Nephron progenitor cell (in vitro differentiated cells): ENCODE data around the gene SIRPG.

Experiments used
- DNase-seq: peaks from one replicate; pipeline ENCODE4 v3.0.0; 2021
- H3K27ac Mint-ChIP-seq: 2 replicates; pipeline ENCODE4 v1.8.0; 2021; ENCODE audit warnings: mild to moderate bottlenecking, moderate library complexity, mixed read lengths
- H3K27me3 Mint-ChIP-seq: 2 replicates; pipeline ENCODE4 v1.8.0; 2021; ENCODE audit warnings: mild to moderate bottlenecking, low read depth, mixed read lengths; ENCODE audit not compliant: poor library complexity
- H3K36me3 Mint-ChIP-seq: 2 replicates; pipeline ENCODE4 v1.8.0; 2021; ENCODE audit warnings: low read depth, mixed read lengths
- H3K4me1 Mint-ChIP-seq: 2 replicates; pipeline ENCODE4 v1.8.0; 2021; ENCODE audit warnings: mixed read lengths
- H3K4me3 Mint-ChIP-seq: 2 replicates; pipeline ENCODE4 v1.8.0; 2021; ENCODE audit warnings: mild to moderate bottlenecking, moderate library complexity, mixed read lengths
- H3K9me3 Mint-ChIP-seq: 2 replicates; pipeline ENCODE4 v1.8.0; 2021; ENCODE audit warnings: mild to moderate bottlenecking, moderate library complexity, mixed read lengths
- TF ChIP-seq, protein P1 (sequence below): fragments of 200-600 bp; sonication (generic); IDR thresholded peaks from 2 replicates; pipeline ENCODE4 v1.5.0; 2021; ENCODE audit warnings: antibody characterized with exemption

The SIRPG gene

DNA sequence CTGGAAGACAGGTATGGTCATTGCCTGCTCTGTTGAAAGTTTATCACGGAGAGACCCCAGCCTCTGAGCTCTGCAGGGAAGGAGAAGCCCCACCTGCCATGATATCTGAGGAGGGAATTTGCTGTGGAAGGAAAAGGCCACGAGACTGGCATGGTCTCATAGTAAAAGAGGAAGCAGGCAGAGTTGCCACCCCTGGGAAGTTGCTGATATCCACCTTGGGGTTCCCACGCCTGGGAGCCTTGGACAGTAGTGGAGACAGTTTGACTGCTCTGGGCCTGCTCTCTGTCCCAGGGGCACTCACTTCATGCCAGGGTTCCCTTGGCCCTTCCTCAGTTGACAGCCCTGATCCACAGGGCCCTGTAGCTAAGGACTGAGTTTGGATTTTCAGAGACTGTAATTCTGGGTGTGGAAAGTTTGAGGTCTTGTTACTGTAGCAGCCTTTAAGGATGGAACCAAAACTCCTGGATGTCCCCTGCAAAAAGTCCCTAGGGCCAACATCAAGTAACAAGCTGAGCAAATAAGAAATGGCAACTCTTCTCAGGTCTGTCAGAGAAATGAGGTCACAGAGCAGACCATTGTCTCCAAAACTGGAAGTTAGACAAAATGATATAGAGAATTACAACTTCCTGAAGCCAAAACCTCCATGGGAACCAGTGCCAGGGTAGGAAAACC lies 30.9 kb downstream of the SIRPG start:
- Mint-ChIP-seq H3K4me3 (no peak overlapping the region), H3K36me3 (no peaks in the 10 kb centered on the region), H3K27ac (no peak overlapping the region), H3K4me1 (no peaks in the 10 kb centered on the region), H3K27me3 (peaks cover 19% of the 10 kb centered on the region), H3K9me3 (no peaks in the 10 kb centered on the region)
- no peak for DNase-seq
- TF ChIP-seq, protein P1, sequence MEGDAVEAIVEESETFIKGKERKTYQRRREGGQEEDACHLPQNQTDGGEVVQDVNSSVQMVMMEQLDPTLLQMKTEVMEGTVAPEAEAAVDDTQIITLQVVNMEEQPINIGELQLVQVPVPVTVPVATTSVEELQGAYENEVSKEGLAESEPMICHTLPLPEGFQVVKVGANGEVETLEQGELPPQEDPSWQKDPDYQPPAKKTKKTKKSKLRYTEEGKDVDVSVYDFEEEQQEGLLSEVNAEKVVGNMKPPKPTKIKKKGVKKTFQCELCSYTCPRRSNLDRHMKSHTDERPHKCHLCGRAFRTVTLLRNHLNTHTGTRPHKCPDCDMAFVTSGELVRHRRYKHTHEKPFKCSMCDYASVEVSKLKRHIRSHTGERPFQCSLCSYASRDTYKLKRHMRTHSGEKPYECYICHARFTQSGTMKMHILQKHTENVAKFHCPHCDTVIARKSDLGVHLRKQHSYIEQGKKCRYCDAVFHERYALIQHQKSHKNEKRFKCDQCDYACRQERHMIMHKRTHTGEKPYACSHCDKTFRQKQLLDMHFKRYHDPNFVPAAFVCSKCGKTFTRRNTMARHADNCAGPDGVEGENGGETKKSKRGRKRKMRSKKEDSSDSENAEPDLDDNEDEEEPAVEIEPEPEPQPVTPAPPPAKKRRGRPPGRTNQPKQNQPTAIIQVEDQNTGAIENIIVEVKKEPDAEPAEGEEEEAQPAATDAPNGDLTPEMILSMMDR: no peak

DNA sequence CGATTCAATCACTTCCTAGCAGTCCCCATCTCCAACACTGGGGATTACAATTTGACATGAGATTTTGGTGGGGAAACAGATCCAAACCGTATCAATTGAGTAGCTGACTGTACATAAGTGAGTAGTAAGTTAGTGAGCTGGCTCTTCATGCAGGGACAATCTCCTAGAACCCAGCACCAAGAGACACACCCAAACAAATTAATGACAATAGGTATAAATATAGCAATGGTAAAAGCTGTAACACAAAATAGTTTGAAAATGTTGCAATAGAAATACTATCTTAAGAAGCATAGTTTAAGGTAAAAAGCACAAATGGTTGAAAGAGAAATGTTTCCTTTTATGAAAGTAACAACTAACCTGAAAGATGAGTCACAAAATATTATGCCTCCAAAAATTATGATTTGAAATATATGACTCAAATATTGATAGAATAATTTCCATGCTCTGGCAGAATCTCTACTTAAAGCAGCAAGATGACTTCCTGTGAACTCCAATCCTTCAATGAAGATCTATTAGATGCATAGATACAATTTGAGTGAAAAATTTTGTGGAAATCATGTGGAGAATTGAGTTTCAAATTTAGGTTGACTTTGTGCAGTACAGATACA lies 32.4 kb downstream of the SIRPG start:
- Mint-ChIP-seq H3K27me3 (peaks cover 18% of the 10 kb centered on the region), H3K9me3 (no peaks in the 10 kb centered on the region), H3K27ac (no peak overlapping the region), H3K4me1 (no peaks in the 10 kb centered on the region), H3K4me3 (no peak overlapping the region), H3K36me3 (no peaks in the 10 kb centered on the region)
- DNase-seq: no peak
- TF ChIP-seq, protein P1: no peak

DNA sequence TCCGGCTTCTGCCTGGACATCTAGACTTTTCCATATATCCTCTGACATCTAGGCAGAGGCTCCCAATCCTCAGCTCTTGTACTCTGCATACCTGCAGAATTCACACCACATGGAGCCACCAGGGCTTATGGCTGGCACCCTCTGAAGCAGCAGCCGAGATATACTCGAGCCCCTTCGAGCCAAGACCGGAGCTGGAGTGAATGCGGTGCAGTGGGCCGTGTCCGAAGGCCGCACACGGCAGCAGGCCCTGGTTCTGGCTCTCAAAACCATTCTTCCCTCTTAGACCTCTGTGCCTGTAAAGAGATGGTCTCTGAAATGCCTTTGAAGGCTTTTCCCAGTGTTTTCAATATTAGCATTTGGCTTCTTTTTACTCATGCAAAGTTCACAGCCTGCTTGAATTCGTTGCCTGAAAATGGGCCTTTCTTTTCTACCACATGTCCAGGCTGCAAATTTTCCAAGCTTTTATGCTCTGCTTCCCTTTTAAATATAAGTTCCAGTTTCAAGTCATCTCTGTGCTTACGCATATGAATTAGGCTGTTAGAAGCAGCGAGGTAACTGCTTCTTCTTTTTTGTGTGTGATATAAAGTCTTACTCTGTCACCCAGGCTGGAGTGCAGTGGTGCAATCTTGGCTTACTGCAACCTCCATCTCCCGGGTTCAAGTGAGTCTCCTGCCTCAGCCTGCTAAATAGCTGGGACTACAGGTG lies 33.9 kb downstream of the SIRPG start:
- peaks cover 4% of the 10 kb centered on the region for H3K9me3 Mint-ChIP-seq
- no peaks in the 10 kb centered on the region for H3K36me3 Mint-ChIP-seq
- H3K4me1 Mint-ChIP-seq: no peaks in the 10 kb centered on the region
- DNase-seq: no peak
- H3K4me3 Mint-ChIP-seq: no peak overlapping the region
- no peak overlapping the region for H3K27ac Mint-ChIP-seq
- peaks cover 15% of the 10 kb centered on the region for H3K27me3 Mint-ChIP-seq
- TF ChIP-seq, protein P1: no peak

DNA sequence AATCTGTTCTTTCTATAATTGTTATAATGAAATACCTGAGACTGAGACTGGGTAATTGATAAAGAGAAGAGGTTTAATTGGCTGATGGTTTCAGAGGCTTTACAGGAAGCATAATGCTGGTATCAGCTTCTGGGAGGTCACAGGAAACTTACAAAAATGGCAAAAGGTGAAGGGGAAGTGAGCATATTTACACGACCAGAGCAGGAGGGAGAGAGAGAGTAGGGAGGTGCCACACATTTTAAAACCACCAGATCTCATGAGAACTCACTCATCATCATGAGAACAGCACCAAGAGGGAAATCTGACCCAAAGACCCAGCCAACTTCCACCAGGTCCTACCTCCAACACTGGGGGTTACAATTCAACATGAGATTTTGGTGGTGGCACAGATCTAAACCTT lies 35.1 kb downstream of the SIRPG start:
- Mint-ChIP-seq H3K9me3 (peaks cover 10% of the 10 kb centered on the region), H3K27ac (no peak overlapping the region), H3K4me1 (no peaks in the 10 kb centered on the region), H3K27me3 (peaks cover 12% of the 10 kb centered on the region), H3K4me3 (no peak overlapping the region), H3K36me3 (no peaks in the 10 kb centered on the region)
- no peak for DNase-seq
- TF ChIP-seq, protein P1: no peak

DNA sequence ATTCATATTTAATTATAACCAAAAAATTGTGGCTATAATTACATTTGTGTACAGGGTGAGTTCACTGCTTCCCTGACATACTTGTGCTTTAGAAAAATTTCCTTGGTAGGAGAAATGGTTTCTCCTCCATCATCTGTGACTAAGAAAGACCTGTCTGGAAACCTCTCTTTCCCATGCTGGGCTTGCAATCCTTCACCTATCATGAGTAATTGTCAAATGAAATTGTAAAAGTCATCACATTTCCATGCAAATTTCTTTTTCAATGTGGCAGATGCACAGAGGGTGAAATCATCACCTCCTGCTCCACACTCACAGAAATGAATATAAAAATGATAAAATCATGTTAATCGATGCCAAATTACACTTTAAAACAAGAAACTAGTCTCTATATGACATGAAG lies 36.3 kb downstream of the SIRPG start:
- DNase-seq: no peak
- Mint-ChIP-seq H3K9me3 (peaks cover 10% of the 10 kb centered on the region), H3K27ac (no peak overlapping the region), H3K4me3 (no peak overlapping the region), H3K36me3 (no peaks in the 10 kb centered on the region), H3K27me3 (peaks cover 8% of the 10 kb centered on the region), H3K4me1 (no peaks in the 10 kb centered on the region)
- TF ChIP-seq, protein P1: no peak
